DND-41 (cell line): Measurements from ENCODE around the gene NSMF.

Source experiments
- ATAC-seq: fragments of 200-7000 bp; cut with Tn5 transposase; 3 replicates; pipeline ENCODE4 v1.9.1; 2021; ENCODE audit warnings: low read depth; ENCODE audit not compliant: insufficient read depth
- DNase-seq: peaks from one replicate; pipeline ENCODE4 v3.0.0-alpha.2; 2020
- H2AFZ ChIP-seq: 2 replicates; pipeline ENCODE4 v1.6.0; 2012; ENCODE audit warnings: low read depth, low read length
- H3K27ac ChIP-seq: 2 replicates; pipeline ENCODE4 v1.5.1; 2012; ENCODE audit warnings: low read length, inconsistent platforms
- H3K27me3 ChIP-seq: fragments of 200-600 bp; sonication (generic); 2 replicates; pipeline ENCODE4 v1.6.0; 2012; ENCODE audit warnings: low read length, mild to moderate bottlenecking, inconsistent platforms; ENCODE audit not compliant: insufficient read depth, poor library complexity
- H3K36me3 ChIP-seq: 2 replicates; pipeline ENCODE4 v1.5.1; 2012; ENCODE audit warnings: low read length, inconsistent platforms; ENCODE audit not compliant: insufficient read depth
- H3K4me1 ChIP-seq: 2 replicates; pipeline ENCODE4 v1.5.1; 2012; ENCODE audit warnings: mild to moderate bottlenecking, low read length; ENCODE audit not compliant: insufficient read depth
- H3K4me2 ChIP-seq: 2 replicates; pipeline ENCODE4 v1.6.0; 2012; ENCODE audit warnings: mild to moderate bottlenecking, moderate library complexity, low read length, inconsistent platforms; ENCODE audit not compliant: insufficient read depth
- H3K4me3 ChIP-seq, 2 experiments: fragments of 200-600 bp in 1 of 2; shearing (Covaris generic) in 1 of 2; 2 replicates each; pipeline ENCODE4 v1.5.1; 2012 to 2016; ENCODE audit warnings: inconsistent platforms in 2 of 2, low read length in 2 of 2, mild to moderate bottlenecking in 2 of 2, low read depth in 1 of 2, moderate library complexity in 1 of 2
- H3K79me2 ChIP-seq: 2 replicates; pipeline ENCODE4 v1.6.0; 2012; ENCODE audit warnings: low read length, inconsistent platforms; ENCODE audit not compliant: insufficient read depth
- H3K9ac ChIP-seq: 2 replicates; pipeline ENCODE4 v1.6.0; 2012; ENCODE audit warnings: low read depth, mild to moderate bottlenecking, inconsistent platforms, low read length, moderate library complexity
- H3K9me3 ChIP-seq: 2 replicates; pipeline ENCODE4 v1.5.1; 2012; ENCODE audit warnings: low read length, moderate library complexity, mild to moderate bottlenecking, inconsistent platforms; ENCODE audit not compliant: insufficient read depth, severe bottlenecking
- H4K20me1 ChIP-seq: 2 replicates; pipeline ENCODE4 v1.6.0; 2012; ENCODE audit warnings: low read length; ENCODE audit not compliant: insufficient read depth
- EZH2 ChIP-seq: IDR thresholded peaks from 3 replicates; pipeline ENCODE4 v1.6.1; 2012; ENCODE audit warnings: borderline replicate concordance, low read depth, mild to moderate bottlenecking, moderate library complexity, low read length, inconsistent platforms; ENCODE audit not compliant: severe bottlenecking
- TF ChIP-seq, protein P1 (sequence below): IDR thresholded peaks from 2 replicates; pipeline ENCODE4 v1.5.1; 2012; ENCODE audit warnings: borderline replicate concordance, low read length, moderate library complexity, mild to moderate bottlenecking; ENCODE audit not compliant: poor library complexity, severe bottlenecking; ENCODE audit errors: extremely low read depth

NSMF gene

GRCh38 chr9:137501457-137501856 lies 42.3 kb upstream of the NSMF start:
- Histone ChIP-seq H3K4me1 (no peaks in the 10 kb centered on the region), H3K79me2 (no peaks in the 10 kb centered on the region), H3K9ac (no peak overlapping the region), H3K4me3 (no peak overlapping the region), H4K20me1 (peaks cover 13% of the 10 kb centered on the region; the same call in 1 of the 2 replicates), H2AFZ (no peak overlapping the region), H3K9me3 (no peaks in the 10 kb centered on the region), H3K27me3 (no peaks in the 10 kb centered on the region), H3K36me3 (no peaks in the 10 kb centered on the region), H3K27ac (no peak overlapping the region), H3K4me2 (no peak overlapping the region)
- no peak for ATAC-seq
- no peak for TF ChIP-seq EZH2
- TF ChIP-seq, protein P1, sequence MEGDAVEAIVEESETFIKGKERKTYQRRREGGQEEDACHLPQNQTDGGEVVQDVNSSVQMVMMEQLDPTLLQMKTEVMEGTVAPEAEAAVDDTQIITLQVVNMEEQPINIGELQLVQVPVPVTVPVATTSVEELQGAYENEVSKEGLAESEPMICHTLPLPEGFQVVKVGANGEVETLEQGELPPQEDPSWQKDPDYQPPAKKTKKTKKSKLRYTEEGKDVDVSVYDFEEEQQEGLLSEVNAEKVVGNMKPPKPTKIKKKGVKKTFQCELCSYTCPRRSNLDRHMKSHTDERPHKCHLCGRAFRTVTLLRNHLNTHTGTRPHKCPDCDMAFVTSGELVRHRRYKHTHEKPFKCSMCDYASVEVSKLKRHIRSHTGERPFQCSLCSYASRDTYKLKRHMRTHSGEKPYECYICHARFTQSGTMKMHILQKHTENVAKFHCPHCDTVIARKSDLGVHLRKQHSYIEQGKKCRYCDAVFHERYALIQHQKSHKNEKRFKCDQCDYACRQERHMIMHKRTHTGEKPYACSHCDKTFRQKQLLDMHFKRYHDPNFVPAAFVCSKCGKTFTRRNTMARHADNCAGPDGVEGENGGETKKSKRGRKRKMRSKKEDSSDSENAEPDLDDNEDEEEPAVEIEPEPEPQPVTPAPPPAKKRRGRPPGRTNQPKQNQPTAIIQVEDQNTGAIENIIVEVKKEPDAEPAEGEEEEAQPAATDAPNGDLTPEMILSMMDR: no peak
- DNase-seq: no peak

DNA sequence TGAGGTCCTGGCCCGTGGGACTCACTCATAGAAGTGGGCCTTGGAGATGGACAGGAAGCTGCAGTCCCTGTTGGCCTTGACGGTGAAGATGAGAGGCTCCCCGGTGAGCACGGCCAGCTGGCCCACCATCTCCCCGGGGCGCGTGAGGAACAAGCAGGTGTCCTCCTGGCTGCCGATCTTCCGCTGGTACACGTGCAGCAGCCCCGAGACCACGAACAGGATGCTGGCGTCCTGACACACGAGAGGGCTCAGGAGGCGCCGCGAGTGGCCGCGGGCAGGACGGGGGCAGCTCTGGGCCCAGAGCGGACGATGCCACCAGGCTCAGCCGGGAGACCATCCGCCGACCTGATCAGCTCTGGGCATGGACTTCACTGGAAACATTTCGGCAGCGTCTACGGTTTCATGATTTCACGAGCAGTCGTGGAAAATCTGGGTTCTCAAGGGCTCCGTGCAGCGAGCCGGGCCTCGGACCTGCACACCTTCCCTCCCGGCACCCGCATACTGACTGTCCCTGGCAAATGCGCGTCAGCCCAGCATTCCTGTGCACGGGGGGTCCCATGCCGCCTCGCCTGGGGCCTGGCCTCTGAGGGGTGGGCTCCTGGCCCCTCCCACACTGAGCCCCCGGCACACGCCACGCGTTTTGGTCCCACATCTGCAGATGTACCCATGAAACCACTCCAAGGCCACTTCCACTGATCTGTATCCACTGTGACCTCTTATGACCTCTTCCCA lies 41.7 kb upstream of the NSMF start:
- H3K27ac ChIP-seq: no peak overlapping the region
- ATAC-seq: no peak
- no peak overlapping the region for H2AFZ ChIP-seq
- H4K20me1 ChIP-seq: peaks cover 13% of the 10 kb centered on the region; the same call in 1 of the 2 replicates
- no peak overlapping the region for H3K9ac ChIP-seq
- no peaks in the 10 kb centered on the region for H3K9me3 ChIP-seq
- DNase-seq: no peak
- H3K27me3 ChIP-seq: no peaks in the 10 kb centered on the region
- TF ChIP-seq, protein P1: no peak
- TF ChIP-seq EZH2: no peak
- no peaks in the 10 kb centered on the region for H3K36me3 ChIP-seq
- no peaks in the 10 kb centered on the region for H3K4me1 ChIP-seq
- H3K79me2 ChIP-seq: no peaks in the 10 kb centered on the region
- no peak overlapping the region for H3K4me3 ChIP-seq
- no peak overlapping the region for H3K4me2 ChIP-seq

DNA sequence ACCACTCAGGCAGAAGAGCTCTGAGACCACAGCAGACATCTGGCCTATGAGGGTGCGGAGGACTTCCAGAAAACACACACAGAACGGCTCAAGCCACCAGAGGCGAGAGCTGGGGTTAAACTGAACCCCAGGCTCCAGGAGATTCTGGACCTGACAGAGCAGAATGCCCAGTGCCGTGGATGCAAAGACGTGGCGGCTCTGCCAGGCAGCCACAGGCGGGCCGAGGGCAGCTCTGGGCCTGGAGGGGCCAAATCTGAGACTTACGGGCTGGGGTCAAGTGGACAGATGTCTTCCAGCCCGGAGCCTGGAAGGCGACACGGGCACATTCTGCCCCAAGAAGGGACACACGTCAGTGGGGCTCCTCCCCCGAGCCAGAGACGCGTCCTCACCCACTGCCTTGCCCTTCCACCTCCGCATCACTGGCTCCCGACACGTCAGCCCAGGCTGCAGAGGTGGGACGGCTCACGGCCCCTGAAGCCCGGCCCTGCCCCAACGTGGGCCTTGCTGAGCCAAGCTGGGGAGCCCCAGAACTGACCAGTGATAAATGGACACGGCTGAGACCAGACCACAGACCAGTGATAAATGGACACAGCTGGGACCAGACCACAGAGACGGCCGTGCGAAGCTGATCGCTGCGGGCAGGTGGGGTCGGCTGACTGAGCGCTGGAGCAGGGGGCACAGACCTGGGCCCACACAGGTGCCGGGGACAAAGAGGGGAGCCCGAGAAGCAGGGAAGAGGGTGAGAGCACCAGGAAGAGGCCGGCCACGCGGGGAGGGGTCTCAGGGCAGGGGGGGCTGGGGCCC lies 40.9 kb upstream of the NSMF start:
- Histone ChIP-seq H3K4me2 (no peak overlapping the region), H3K27me3 (no peaks in the 10 kb centered on the region), H3K4me1 (no peaks in the 10 kb centered on the region), H3K79me2 (no peaks in the 10 kb centered on the region), H3K4me3 (no peak overlapping the region), H2AFZ (no peak overlapping the region), H3K36me3 (no peaks in the 10 kb centered on the region), H3K9ac (no peak overlapping the region), H4K20me1 (peaks cover 13% of the 10 kb centered on the region; the same call in 1 of the 2 replicates), H3K27ac (no peak overlapping the region), H3K9me3 (no peaks in the 10 kb centered on the region)
- no peak for TF ChIP-seq EZH2
- TF ChIP-seq, protein P1: no peak
- ATAC-seq (no peak), DNase-seq (no peak)
